Vagina (tissue), 2 donors: ENCODE results near the gene ENTREP3. TPM values are rescaled to one million over a fixed set of nuclear protein-coding genes. Genes with fewer than 3 reads are reported as not detected.

ENCODE experiments used
- DNase-seq, 2 donors: peaks; one replicate each; pipeline ENCODE4 v3.0.0-alpha.2; 2017; ENCODE audit errors: extremely low spot score in 2 of 2
- H3K27ac ChIP-seq: fragments of 200-600 bp; sonication (generic); one replicate; pipeline ENCODE4 v1.5.1; 2019
- H3K27me3 ChIP-seq: fragments of 200-600 bp; sonication (generic); one replicate; pipeline ENCODE4 v1.5.1; 2019
- H3K36me3 ChIP-seq, 2 donors: fragments of 200-600 bp; sonication (generic); one replicate each; pipeline ENCODE4 v1.5.1; 2017 to 2019
- H3K4me1 ChIP-seq: fragments of 200-600 bp; sonication (generic); one replicate; pipeline ENCODE4 v1.5.1; 2019
- H3K4me3 ChIP-seq, 2 donors: fragments of 200-600 bp; sonication (generic); 1 replicate in 1 of 2; 2 replicates in 1 of 2; pipeline ENCODE4 v1.5.1; 2016 to 2019
- H3K9me3 ChIP-seq: fragments of 200-600 bp; sonication (generic); one replicate; pipeline ENCODE4 v1.5.1; 2019
- POLR2A ChIP-seq, 2 donors: fragments of 450-650 bp; IDR thresholded peaks; one replicate each; pipeline ENCODE4 v1.6.1; 2017; ENCODE audit warnings: antibody characterized with exemption in 2 of 2, mild to moderate bottlenecking in 2 of 2, moderate library complexity in 2 of 2
- POLR2AphosphoS5 ChIP-seq, 2 donors: sonication (generic); formaldehyde crosslinking; IDR thresholded peaks; one replicate each; pipeline ENCODE4 v1.9.0; 2017; ENCODE audit warnings: antibody characterized with exemption in 2 of 2, mild to moderate bottlenecking in 2 of 2, low read depth in 1 of 2; ENCODE audit not compliant: insufficient read depth in 1 of 2
- intact Hi-C: fragments of 100-400 bp; cut with DNase I; formaldehyde crosslinking; loops from one replicate; pipeline ENCODE4 v1.15.1; 2023
- total RNA-seq: library from RNA; depleted of rRNA; stranded (reverse); fragments of >200 nt; gene quantifications from one replicate; pipeline ENCODE4 v1.2.3, GENCODE V29; 2016
- TF ChIP-seq, protein P1 (sequence below), 3 experiments: fragments of 450-650 bp in 2 of 3; fragments of 200-600 bp in 1 of 3; sonication (generic) in 1 of 3; IDR thresholded peaks; one replicate each; pipeline ENCODE4 v1.5.1; 2017 to 2019; ENCODE audit warnings: antibody characterized with exemption in 3 of 3, mild to moderate bottlenecking in 2 of 3, moderate library complexity in 2 of 3

ENTREP3 gene
- total RNA-seq, 1 donor from 2014 or later: 21.1 TPM

DNA sequence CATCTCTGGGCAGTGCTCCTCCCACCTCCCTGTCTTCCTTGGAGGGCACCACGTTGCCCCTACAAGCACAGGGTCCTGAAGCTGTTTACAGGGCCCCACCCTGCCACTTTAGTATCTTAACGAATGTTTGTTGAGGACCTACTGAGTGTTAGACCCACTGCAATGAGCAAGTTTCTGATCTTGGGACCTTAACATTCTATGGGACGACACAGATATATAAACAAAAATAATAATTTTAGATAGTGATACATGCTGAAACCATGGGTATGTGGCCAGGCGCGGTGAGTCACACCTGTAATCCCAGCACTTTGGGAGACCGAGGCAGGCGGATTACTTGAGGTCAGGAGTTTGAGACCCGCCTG lies 10.1 kb downstream of the ENTREP3 start:
- peaks cover 37% of the 10 kb centered on the region for H3K4me1 ChIP-seq
- peak overlapping the region; percentile 55 to 60 for H3K4me3 ChIP-seq
- DNase-seq: no peak
- peaks cover 0 to 9% of the 10 kb centered on the region in 2 donors for H3K36me3 ChIP-seq
- intact Hi-C loops: no loop called here
- no peaks in the 10 kb centered on the region for H3K9me3 ChIP-seq
- no peaks in the 10 kb centered on the region for H3K27me3 ChIP-seq
- no peak for TF ChIP-seq POLR2A (IDR thresholded peaks at IDR 0.05)
- no peak for TF ChIP-seq POLR2AphosphoS5 (IDR thresholded peaks at IDR 0.05; ENCODE audit: insufficient read depth in 1 of 2, low read depth in 1 of 2)
- TF ChIP-seq, protein P1, sequence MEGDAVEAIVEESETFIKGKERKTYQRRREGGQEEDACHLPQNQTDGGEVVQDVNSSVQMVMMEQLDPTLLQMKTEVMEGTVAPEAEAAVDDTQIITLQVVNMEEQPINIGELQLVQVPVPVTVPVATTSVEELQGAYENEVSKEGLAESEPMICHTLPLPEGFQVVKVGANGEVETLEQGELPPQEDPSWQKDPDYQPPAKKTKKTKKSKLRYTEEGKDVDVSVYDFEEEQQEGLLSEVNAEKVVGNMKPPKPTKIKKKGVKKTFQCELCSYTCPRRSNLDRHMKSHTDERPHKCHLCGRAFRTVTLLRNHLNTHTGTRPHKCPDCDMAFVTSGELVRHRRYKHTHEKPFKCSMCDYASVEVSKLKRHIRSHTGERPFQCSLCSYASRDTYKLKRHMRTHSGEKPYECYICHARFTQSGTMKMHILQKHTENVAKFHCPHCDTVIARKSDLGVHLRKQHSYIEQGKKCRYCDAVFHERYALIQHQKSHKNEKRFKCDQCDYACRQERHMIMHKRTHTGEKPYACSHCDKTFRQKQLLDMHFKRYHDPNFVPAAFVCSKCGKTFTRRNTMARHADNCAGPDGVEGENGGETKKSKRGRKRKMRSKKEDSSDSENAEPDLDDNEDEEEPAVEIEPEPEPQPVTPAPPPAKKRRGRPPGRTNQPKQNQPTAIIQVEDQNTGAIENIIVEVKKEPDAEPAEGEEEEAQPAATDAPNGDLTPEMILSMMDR (IDR thresholded peaks at IDR 0.05): no peak
- peak overlapping the region; percentile 88 for H3K27ac ChIP-seq

GRCh38 chr1:155244368-155245162 lies 10.7 kb downstream of the ENTREP3 start:
- intact Hi-C loops: loop anchor here (5.0 kb wide), 1 partner anchor 37 kb away; the partner anchor contains the start of genes MTX1 and THBS3
- peak in 1 of 2 donors; percentile 99 for DNase-seq
- Histone ChIP-seq H3K9me3 (no peaks in the 10 kb centered on the region), H3K27ac (peak overlapping the region; percentile 88), H3K27me3 (no peaks in the 10 kb centered on the region), H3K4me1 (peaks cover 38% of the 10 kb centered on the region), H3K36me3 (peaks cover 0 to 11% of the 10 kb centered on the region in 2 donors), H3K4me3 (peak overlapping the region; percentile 55 to 60)
- TF ChIP-seq, protein P1 (IDR thresholded peaks at IDR 0.05): peak in 2 of 3 experiments; percentile 58 to 100
- TF ChIP-seq POLR2AphosphoS5 (IDR thresholded peaks at IDR 0.05; ENCODE audit: insufficient read depth in 1 of 2, low read depth in 1 of 2) (peak; percentile 96), POLR2A (IDR thresholded peaks at IDR 0.05) (peak; percentile 11 to 73)

GRCh38 chr1:155242805-155243358 lies 12.4 kb downstream of the ENTREP3 start:
- H3K27ac ChIP-seq: peak overlapping the region; percentile 88
- H3K4me1 ChIP-seq: peaks cover 38% of the 10 kb centered on the region
- H3K9me3 ChIP-seq: no peaks in the 10 kb centered on the region
- no peak for TF ChIP-seq POLR2AphosphoS5 (IDR thresholded peaks at IDR 0.05; ENCODE audit: insufficient read depth in 1 of 2, low read depth in 1 of 2)
- TF ChIP-seq, protein P1 (IDR thresholded peaks at IDR 0.05): no peak
- TF ChIP-seq POLR2A (IDR thresholded peaks at IDR 0.05): no peak
- H3K36me3 ChIP-seq: peaks cover 0 to 17% of the 10 kb centered on the region in 2 donors
- peak overlapping the region in 1 of 2 donors; percentile 60 for H3K4me3 ChIP-seq
- DNase-seq: no peak
- H3K27me3 ChIP-seq: no peaks in the 10 kb centered on the region
- intact Hi-C loops: loop anchor here (5.0 kb wide), 1 partner anchor 36 kb away; the partner anchor contains the start of genes MTX1 and THBS3

GRCh38 chr1:155241841-155242264 lies 13.4 kb downstream of the ENTREP3 start:
- H3K4me3 ChIP-seq: no peak overlapping the region
- H3K9me3 ChIP-seq: no peaks in the 10 kb centered on the region
- H3K27me3 ChIP-seq: no peaks in the 10 kb centered on the region
- no peak for TF ChIP-seq POLR2AphosphoS5 (IDR thresholded peaks at IDR 0.05; ENCODE audit: insufficient read depth in 1 of 2, low read depth in 1 of 2)
- TF ChIP-seq POLR2A (IDR thresholded peaks at IDR 0.05): no peak
- TF ChIP-seq, protein P1 (IDR thresholded peaks at IDR 0.05): no peak
- peak overlapping the region; percentile 42 for H3K27ac ChIP-seq
- intact Hi-C loops: loop anchor here (5.0 kb wide), 1 partner anchor 35 kb away; the partner anchor contains the start of genes MTX1 and THBS3
- DNase-seq: no peak
- H3K4me1 ChIP-seq: peaks cover 38% of the 10 kb centered on the region
- peaks cover 0 to 20% of the 10 kb centered on the region in 2 donors for H3K36me3 ChIP-seq
